ENCODE data around the gene ART3. TPM values are rescaled to one million over a fixed set of nuclear protein-coding genes. Genes with fewer than 3 reads are reported as not detected.
A peak's percentile ranks its signal among the peaks of the same experiment; 100 is the strongest.

Gene ART3
- total RNA-seq, 2 donors from 2014 or later, result 0.92 TPM; not detected in 1

GRCh38 chr4:76087007-76087769 is 12.7 kb downstream of the ART3 start:
- no peaks in the 10 kb centered on the region for H3K9me3 ChIP-seq (ENCODE audit: control insufficient read depth, low read length)
- Mint-ChIP-seq H3K36me3 (ENCODE audit: low read depth) (no peaks in the 10 kb centered on the region), H3K4me3 (peak overlapping the region; percentile 38), H3K4me1 (peaks cover 7% of the 10 kb centered on the region), H3K27me3 (ENCODE audit: insufficient read depth) (no peaks in the 10 kb centered on the region), H3K27ac (peak overlapping the region; percentile 72), H3K9me3 (no peaks in the 10 kb centered on the region)
- H3K4me1 ChIP-seq (ENCODE audit: control insufficient read depth, insufficient read depth, low read length), result no peaks in the 10 kb centered on the region
- no peak overlapping the region for H3K9ac ChIP-seq (ENCODE audit: extremely low read depth, low read length, poor library complexity, severe bottlenecking)
- H3K27me3 ChIP-seq (ENCODE audit: control insufficient read depth, insufficient read depth, low read length, poor library complexity, severe bottlenecking), result no peaks in the 10 kb centered on the region
- no peaks in the 10 kb centered on the region for H3K36me3 ChIP-seq (ENCODE audit: control insufficient read depth, insufficient read depth, low read length)
- H3K4me3 ChIP-seq (ENCODE audit: low read length), result no peak overlapping the region
- H3K27ac ChIP-seq (ENCODE audit: low read depth, low read length), result no peak overlapping the region
- peak; percentile 85 for DNase-seq
- WGBS, 2 experiments (ENCODE audit: insufficient coverage in 1 of 2, insufficient read length in 1 of 2), result 42 to 46% methylated on average over 12 to 13 of the region's 13 CpGs
- peak; percentile 83 for TF ChIP-seq CTCF (conservative IDR thresholded peaks at IDR 0.05)

- no peak overlapping the region for H3K4me3 Mint-ChIP-seq
These were observed 14.2 kb downstream of the ART3 start for GRCh38 chr4:76088719-76089118.

GRCh38 chr4:76090241-76090691 is 15.8 kb downstream of the ART3 start:
- no peak overlapping the region for H3K27ac ChIP-seq (ENCODE audit: low read depth, low read length)
- Mint-ChIP-seq H3K4me3 (no peak overlapping the region), H3K9me3 (peaks cover 4% of the 10 kb centered on the region), H3K27me3 (ENCODE audit: insufficient read depth) (no peaks in the 10 kb centered on the region), H3K36me3 (ENCODE audit: low read depth) (no peaks in the 10 kb centered on the region), H3K4me1 (peaks cover 7% of the 10 kb centered on the region), H3K27ac (no peak overlapping the region)
- DNase-seq, result no peak
- H3K9me3 ChIP-seq (ENCODE audit: control insufficient read depth, low read length), result no peaks in the 10 kb centered on the region
- H3K27me3 ChIP-seq (ENCODE audit: control insufficient read depth, insufficient read depth, low read length, poor library complexity, severe bottlenecking), result no peaks in the 10 kb centered on the region
- no peak overlapping the region for H3K9ac ChIP-seq (ENCODE audit: extremely low read depth, low read length, poor library complexity, severe bottlenecking)
- H3K36me3 ChIP-seq (ENCODE audit: control insufficient read depth, insufficient read depth, low read length), result no peaks in the 10 kb centered on the region
- no peak for TF ChIP-seq CTCF (conservative IDR thresholded peaks at IDR 0.05)
- WGBS, 2 experiments (ENCODE audit: insufficient coverage in 1 of 2, insufficient read length in 1 of 2), result 92 to 94% methylated on average over 7 of the region's 7 CpGs
- H3K4me1 ChIP-seq (ENCODE audit: control insufficient read depth, insufficient read depth, low read length), result no peaks in the 10 kb centered on the region
- H3K4me3 ChIP-seq (ENCODE audit: low read length), result no peak overlapping the region

More at GRCh38 chr4:76088719-76089118, 14.2 kb downstream of the ART3 start:
- WGBS, 2 experiments (ENCODE audit: insufficient coverage in 1 of 2, insufficient read length in 1 of 2), result 89 to 100% methylated on average over 2 of the region's 2 CpGs
- Mint-ChIP-seq H3K36me3 (ENCODE audit: low read depth) (no peaks in the 10 kb centered on the region), H3K27ac (no peak overlapping the region), H3K4me1 (peaks cover 7% of the 10 kb centered on the region), H3K9me3 (peaks cover 4% of the 10 kb centered on the region), H3K27me3 (ENCODE audit: insufficient read depth) (no peaks in the 10 kb centered on the region)
- H3K27me3 ChIP-seq (ENCODE audit: control insufficient read depth, insufficient read depth, low read length, poor library complexity, severe bottlenecking), result no peaks in the 10 kb centered on the region
- no peaks in the 10 kb centered on the region for H3K4me1 ChIP-seq (ENCODE audit: control insufficient read depth, insufficient read depth, low read length)
- no peak overlapping the region for H3K4me3 ChIP-seq (ENCODE audit: low read length)
- no peak overlapping the region for H3K27ac ChIP-seq (ENCODE audit: low read depth, low read length)
- H3K9ac ChIP-seq (ENCODE audit: extremely low read depth, low read length, poor library complexity, severe bottlenecking), result no peak overlapping the region
- H3K36me3 ChIP-seq (ENCODE audit: control insufficient read depth, insufficient read depth, low read length), result no peaks in the 10 kb centered on the region
- no peaks in the 10 kb centered on the region for H3K9me3 ChIP-seq (ENCODE audit: control insufficient read depth, low read length)
- DNase-seq, result no peak
- TF ChIP-seq CTCF (conservative IDR thresholded peaks at IDR 0.05), result no peak

Measured in endodermal cell (in vitro differentiated cells).